Activated CD4-positive, CD25-positive, alpha-beta regulatory T cell (primary cell): Measurements from ENCODE around the gene GALNTL6.
"Not testable (repeated sequence)": the region's sequence is repeated elsewhere in the genome, so short reads cannot be mapped to it uniquely, and the experiment has no call there.

Source experiments
- DNase-seq, 4 experiments: peaks; one replicate each; lab custom pipeline; 2025; lab: John Stamatoyannopoulos, UW

The GALNTL6 gene

DNA sequence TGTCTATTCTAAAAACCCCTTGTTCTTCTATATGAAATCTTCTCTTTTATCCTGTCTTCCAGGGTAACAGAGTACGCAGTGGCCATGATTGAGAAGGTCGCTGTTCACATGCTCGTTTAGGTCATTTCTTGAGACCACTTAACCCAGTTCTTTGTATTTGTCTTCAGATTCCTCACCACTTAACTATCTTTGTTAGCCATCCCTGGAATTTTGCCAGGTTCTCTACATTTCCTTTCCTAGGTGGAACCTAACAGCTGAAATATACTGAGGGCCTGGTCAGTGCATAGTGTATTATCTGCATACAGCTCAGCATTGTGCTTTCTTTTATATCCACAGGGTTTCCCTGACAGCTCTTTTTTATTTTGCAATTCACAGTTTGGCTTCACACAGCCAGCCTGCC, 1206.5 kb downstream of the GALNTL6 start:
- no peak for DNase-seq

DNA sequence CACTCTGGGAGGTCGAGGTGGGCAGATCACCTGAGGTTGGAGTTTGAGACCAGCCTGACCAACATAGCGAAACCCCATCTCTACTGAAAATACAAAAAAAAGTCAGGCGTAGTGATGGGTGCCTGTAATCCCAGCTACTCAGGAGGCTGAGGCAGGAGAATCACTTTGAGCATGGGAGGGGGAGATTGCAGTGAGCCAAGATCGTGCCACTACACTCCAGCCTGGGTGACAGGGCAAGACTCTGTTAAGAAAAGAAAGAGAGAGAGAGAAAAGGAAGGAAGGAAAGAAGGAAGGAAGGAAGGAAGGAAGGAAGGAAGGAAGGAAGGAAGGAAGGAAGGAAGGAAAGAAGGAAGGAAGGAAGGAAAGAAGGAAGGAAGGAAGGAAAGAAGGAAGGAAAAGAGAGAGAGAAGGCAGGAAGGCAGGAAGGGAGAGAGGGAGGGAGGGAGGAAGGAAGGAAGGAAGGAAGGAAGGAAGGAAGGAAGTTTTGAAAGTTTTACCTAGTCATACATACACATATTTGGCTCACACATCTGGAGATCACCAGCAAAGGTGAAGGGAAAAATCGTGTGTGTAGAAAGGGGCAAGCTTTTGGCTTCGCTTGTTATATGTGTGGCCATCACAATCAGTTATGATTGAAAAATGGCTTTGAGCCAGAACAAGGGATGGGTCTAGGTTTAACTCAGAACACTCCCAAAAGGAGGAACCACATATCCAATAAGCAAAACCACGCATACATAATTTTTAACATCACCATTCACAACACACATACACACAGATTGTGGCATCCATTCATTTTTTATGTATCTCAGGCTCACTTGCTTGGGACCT, 1208.8 kb downstream of the GALNTL6 start:
- DNase-seq = not testable (repeated sequence)

DNA sequence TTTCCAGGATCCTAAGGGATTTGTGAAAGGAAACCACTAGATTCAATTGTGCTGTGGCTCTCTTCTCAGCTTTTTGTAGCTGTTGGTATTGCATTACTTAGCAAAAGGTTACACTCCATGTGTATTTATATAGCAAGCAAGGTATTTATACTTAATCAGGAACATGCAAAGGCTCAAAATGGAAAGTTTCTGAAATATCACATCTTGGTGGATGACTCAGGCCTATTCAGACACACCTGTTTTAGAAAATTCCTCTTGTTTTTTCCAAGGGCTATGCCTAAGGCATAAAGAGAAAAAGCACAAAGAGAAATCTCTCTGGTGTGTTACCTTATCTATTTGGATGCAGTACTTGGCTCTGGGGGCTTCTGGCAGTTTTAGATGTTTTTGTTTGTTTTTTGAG, 1211.0 kb downstream of the GALNTL6 start:
- DNase-seq = no peak

DNA sequence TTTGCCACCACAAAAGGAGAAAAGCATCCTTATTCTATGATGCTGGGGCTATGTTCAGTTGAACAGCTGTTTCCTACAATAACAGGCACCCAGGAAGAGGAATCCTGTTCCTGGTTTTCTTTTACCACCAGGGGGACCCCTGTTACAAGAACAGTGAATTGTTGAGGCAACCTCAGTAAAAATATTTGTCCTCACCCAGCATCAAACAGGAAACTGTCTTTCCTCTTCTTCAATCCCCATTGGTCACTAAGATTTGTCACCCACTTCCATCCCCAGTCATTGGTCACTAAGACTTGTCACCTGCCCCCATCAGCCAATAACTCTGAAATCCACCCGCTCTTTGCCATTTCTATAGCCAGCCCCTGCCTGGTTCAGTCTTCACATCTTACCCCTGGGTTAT, 1211.9 kb downstream of the GALNTL6 start:
- DNase-seq = no peak

DNA sequence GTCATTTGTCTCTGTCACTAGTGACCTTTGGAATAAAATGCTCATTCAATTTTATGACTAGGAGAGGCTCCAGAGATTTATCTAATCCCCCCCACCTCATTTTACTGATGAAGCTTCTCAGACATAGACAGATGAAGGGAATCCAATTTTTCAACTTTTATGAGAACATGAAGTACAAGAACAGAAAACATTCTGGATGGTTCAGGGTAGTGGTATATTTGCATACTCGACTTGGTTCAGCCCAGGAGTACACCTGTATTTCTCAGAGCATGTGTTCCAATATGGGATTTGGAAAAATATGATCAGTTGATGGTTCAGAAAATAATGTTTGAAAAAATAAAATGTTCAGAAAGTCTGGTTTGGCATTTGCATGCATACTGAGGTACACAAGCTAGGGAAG, 1224.0 kb downstream of the GALNTL6 start:
- no peak for DNase-seq

DNA sequence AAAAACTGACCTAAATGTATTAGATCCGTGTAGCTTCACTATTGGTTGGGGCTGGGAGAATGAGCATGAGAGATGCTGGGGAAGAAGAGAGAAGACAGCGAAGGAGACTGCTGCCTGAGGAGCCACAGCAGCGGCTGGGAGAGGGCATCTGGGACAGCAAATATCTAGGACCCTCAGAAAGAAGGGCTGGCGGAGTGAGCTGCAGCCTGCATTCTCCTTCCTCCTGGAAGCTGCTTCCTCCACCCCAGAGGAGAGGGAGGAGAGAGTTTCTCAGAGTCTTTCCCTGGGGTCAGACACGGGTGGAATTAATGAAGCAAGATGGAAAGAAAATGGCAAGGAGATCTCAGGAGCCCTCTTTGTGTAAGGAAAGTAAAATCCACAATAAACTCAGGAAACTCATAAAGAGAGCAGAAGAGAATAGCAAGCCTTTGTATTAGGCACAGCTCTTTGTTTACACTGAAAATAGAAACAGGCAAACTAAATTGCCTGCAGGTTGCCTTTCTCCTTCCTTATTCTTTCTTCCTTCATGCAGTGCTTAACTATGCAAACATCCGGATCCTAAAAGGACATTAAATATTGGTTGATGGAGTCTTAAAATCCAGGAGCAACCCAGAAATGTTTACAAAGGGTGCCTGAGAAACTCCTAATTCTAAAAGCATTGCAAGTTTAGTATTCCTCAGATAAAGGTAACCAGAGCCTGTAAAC, 1225.1 kb downstream of the GALNTL6 start:
- DNase-seq = no peak

DNA sequence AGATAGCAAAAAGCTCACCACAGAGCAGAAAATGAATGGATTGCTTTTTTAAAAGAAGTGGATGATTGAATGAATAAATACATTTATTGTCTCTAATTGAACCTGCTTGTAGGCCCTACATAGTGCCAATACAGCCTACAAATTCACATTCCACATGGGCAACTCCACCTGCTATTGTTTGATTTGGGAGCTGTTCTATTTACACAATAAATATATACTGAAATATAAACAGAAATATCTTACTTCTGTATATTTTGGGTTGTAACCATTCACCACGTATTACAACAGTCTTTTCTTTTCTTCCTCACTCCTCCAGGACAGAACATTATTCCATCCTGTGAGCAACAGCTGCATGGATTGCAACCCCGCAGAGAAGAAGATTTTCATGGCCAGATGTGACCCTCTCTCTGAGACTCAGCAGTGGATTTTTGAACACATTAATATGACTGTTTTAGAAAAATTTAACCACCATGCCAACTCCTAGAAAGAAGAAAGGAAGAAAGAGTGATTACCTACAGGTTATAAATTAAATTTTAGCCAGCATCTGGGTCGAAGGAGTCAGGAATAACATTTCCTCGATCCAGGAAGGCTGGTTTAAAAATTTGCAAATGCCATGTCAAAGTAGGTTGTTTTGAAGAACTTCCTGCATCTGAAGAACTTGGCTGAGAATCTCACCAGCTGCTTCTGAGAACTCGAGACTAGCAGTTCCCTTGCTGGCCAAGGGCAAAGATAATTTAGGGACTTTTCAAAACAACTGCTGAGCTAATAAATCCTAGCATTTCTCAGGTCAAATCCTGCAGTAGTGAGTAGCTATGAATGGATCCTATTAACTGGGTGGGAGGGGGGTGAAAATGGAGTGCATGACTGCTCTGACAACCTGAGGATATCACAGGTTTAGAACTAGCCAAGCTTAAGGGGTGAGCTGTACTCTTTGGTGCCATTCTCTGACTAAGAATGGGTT, 1226.7 kb downstream of the GALNTL6 start:
- DNase-seq = no peak

DNA sequence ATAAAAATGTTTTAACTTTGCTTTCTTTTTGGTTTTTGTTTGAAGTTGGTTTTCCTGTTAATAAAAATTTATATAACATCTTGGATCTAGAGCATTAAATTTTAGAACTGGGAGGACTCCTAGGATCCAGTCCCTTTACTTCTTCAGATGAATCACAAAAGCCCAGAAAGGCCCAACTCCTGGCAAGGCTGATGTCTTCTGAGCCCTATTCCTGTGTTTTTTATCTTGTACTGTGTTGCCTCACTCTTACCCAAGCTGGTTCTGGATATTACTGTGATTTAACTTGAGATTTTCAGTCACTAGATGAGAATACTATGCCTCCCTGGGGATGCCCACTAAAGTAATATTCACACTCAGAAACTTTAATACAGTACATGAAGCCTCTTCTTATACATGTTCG, 1228.3 kb downstream of the GALNTL6 start:
- DNase-seq = no peak

DNA sequence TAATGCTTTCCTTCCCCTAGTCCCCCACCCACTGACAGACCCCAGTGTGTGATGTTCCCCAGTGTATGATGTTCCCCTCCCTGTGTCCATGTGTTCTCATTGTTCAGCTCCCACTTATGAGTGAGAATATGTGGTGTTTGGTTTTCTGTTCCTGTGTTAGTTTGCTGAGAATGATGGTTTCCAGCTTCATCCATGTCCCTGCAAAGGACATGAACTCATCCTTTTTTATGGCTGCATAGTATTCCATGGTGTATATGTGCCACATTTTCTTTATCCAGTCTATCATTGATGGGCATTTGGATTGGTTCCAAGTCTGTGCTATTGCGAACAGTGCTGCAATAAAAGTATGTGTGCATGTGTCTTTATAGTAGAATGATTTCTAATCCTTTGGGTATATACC, 1228.9 kb downstream of the GALNTL6 start:
- DNase-seq = not testable (repeated sequence)

DNA sequence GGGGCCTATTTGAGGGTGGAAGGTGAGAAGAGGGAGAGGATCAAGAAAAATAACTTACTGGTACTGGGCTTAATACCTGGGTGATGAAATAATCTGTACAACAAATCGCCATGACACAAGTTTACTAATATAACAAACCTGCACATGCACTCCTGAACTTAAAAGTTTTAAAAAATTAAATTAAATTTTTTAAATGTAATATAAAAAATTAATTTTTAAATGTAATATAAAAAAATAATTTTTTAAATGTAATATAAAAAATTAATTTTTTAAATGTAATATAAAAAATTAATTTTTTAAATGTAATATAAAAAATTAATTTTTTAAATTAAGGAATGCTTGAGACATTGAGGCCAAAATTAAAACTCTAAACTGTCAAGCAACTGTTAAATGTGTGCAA, 1231.1 kb downstream of the GALNTL6 start:
- no peak for DNase-seq

DNA sequence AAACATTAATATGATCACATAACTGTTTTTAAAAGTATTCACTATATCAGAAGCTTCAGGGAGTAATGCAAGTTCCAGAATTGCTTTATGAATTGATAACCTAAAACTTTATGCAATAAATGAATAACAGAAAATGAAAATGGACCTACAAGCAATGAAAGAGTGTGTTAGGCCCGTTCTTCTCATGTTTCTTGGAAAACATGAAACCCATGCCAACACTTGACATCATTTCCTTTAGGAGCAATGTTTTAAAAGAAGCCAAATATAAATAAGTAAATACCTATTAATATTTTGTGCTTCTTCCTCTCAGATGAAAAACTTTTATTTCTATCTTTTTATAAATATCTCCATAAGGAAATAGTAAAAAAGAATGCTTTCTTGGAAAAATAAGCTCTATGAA, 1232.4 kb downstream of the GALNTL6 start:
- no peak for DNase-seq

DNA sequence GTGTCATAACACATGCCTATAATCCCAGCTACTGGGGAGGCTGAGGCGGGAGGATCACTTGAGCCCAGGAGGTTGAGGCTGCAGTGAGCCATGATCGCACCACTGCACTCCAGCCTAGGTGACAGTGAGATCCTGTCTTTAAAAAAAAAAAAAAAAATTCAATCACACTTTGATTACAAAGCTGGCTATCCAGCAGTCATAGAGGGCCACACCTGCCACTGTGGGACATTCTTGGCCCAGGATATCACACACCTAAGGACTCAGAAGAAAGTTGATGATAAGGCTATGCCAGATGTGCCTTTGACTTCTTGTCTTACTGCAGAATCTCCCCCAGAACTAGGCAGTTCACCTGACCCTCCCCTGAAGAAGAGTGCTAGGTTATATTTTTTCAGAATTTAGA, 1232.9 kb downstream of the GALNTL6 start:
- DNase-seq = no peak

DNA sequence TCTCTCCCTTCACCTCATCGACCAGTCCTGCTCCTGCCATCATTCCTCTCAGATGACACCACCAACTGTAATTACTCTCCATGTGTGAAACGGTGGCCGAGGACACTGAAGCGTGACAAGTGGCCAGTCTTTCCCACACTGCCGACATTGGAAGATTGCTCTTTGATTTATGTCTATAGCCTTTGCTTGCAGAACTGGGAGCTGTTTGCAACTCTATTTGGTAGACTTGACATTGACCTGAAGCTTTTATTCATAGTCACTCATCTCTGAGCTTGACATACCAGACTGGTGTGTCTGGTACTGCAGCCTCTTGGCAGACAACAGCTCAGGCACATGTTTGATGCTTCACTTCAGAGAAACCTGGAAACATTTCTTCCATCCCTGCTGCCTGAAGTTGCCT, 1233.6 kb downstream of the GALNTL6 start:
- no peak for DNase-seq

DNA sequence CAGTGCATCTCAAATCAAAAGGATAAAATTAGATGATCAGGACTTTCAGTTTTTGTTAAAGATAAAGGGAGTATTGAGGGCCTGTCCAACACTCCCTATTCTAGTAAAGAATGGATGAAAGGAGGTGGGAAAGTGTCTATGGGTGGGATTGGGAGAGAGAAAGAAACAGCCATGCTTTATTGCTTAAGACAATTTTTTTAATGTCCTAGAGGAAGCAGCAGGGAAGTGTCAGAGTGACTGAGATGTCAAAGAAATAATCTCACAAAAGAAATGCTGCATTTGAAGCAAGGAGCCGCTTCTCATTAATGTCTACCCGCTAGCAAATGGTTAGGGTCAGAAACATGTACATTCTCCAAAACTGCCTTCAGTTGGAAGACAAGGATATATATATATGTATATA, 1238.0 kb downstream of the GALNTL6 start:
- DNase-seq = no peak

DNA sequence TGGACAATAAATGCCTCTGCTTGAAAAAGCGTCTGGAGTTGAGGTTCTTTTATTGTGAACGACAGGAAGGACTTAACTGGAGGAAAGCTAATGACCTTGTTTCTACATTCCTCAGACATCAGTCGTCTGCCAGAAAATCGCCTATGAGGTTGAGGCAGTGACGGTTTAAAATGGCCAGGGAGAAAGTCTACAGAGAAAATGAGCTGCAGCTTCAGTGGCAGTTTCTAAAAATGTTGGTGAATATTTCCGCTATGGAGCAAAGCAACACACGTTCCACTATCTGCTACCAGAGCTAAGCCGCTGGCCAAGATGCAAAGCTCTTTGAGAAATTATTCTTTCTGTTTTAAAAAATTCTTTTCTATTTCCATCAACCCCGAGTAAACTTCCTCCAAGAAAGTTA, 1238.5 kb downstream of the GALNTL6 start:
- DNase-seq = no peak

DNA sequence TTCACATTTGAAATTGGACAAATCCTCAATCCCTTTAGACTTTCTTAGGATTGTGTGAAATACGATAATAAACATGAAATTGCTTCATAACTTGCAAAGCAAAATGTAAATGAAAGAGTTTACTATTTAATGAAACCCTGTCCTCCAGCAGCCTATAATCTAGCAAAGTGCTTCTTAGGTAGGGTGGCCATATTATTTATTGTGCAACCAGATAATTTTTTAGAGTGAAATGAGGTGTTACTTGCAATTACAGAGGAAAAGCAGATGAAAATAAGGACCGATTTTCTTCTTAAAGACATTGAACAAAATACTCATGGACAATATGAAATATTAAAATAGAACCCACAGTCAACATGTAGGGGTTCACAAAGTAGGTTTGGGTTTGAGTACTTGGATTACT, 1239.2 kb downstream of the GALNTL6 start:
- DNase-seq = no peak

DNA sequence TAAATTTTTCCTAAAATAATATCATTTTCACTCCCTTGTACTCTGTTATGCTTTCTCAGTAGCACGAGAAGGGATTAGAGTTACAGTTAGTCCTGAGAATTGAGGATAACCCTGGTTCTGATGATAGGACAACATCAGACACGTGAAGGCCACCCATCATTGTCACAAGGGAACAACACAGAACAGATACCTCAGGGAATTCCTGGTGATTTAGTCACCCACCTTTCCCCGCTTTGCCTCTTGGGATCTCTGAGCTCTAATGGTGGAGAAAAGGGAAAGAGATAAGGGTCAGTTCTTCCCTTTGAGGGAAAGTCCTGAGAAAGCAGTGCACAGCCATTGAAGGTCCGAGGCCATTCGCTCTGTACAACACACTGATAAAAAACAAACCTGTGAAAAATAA, 1243.1 kb downstream of the GALNTL6 start:
- no peak for DNase-seq

DNA sequence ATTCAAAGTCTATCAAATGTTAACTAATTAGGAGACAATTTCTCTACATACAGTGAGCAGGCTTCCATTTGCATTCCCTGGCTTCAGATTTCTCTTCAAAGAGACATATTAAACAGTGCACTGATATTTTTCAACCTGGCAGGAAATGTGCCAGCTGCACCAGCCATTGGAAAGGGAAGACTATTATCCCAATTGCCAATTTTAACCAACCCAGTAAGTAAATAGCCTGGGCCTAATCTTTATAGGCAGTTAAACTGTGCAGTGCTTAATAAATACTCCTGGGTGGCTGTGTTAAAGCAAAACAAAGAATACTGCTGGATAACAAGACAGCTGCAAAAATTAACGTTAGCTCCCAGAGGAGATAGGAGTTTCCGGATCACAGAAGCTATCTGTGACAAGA, 1243.5 kb downstream of the GALNTL6 start:
- no peak for DNase-seq

DNA sequence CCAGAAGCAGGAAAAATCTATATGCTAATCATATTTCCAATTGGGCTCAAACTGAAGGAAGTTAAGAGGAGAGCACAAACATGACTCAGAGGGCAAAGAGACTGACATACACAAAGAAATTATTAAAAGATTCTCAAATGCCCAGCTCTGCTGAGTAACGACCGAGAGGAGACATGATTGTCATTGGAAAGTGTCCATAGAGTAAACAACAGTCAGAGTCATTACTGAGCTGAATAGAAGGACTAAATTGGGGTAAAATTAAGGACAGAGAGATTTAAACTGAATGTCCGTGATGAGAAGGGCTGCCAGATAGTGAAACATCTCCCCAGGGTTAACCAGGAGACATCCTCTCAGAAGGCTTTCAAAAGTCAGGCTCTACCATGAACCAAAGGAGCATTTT, 1244.2 kb downstream of the GALNTL6 start:
- no peak for DNase-seq

DNA sequence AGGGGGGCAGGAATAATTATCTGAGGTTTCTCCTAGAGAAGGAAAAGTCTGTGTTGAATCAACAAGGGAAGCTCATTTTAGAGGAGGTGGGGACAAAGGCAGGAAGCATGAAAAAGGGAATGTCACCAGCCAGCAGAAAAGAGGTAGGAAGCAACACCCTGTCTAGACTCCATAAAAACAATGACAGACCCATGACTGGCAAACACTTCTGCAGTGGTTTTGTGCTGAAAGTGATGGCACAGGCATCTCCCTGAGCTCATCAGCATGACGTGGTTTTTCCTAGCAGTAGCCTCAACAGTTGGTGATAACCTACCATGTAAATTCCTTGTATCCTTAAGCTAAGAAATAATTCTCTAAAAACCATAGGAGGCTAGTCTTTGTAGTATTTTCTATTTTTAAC, 1244.7 kb downstream of the GALNTL6 start:
- DNase-seq = no peak

DNA sequence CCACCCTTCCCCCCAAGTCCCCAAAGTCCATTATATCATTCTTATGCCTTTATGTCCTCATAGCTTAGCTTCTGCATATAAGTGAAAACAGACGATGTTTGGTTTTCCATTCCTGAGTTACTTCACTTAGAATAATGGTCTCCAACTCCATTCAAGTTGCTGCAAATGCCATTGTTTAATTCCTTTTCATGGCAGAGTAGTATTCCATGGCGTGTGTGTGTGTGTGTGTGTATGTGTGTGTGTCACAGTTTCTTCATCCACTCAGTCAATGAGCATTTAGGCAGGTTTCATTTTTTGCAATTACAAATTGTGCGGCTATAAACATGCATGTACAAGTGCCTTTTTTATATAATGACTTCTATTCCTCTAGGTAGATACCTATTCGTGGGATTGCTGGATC, 1248.0 kb downstream of the GALNTL6 start:
- DNase-seq = no peak

DNA sequence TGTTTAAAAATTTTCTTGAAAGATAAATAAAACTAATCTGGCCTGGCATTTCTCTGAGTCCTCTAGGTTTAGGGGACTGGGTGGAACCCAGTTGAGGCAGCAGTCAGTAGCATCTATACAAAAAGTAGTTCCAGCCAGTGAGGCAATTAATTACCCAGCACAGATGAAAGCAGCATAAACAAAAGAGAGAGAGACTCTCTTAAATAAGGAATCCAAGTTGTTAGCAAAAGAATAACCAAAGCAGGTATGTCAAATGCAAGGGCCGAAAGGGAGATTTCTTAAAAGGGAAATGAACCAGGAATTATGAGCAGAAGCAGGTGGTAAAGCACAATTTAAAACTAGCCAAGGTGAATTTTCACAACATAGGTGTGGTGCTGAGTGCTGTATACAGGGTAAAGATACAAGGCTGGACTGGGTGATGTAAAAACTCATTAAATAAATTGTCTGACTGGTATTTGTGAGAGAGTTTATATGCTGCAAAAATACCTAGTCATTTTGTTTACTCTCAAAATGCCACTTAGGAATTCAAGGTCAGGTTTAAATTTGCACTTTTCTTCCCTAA, 1260.8 kb downstream of the GALNTL6 start:
- no peak for DNase-seq
